IMR-90 (cell line): ENCODE data around the gene GALNT12. TPM values are rescaled to one million over a fixed set of nuclear protein-coding genes. Genes with fewer than 3 reads are reported as not detected.

ENCODE experiments used
- ATAC-seq: fragments of 200-7000 bp; cut with Tn5 transposase; 2 replicates; pipeline ENCODE4 v1.9.1; 2020; ENCODE audit warnings: low read depth, mild to moderate bottlenecking, moderate library complexity
- BruUV-seq: library from RNA; stranded (reverse); fragments of 400-500 nt; replicated peaks from 2 replicates; lab custom pipeline; 2021; lab: Mats Ljungman, UMichigan
- CTCF ChIA-PET: fragments of 300-600 bp; formaldehyde crosslinking; extraction: SDS; loops from one replicate; lab custom pipeline; 2021; ENCODE audit warnings: antibody characterized with exemption; lab: Yijun Ruan, JAX
- POLR2A ChIA-PET: fragments of 300-600 bp; sonication (Branson Sonifier 250); formaldehyde crosslinking; loops from one replicate; lab custom pipeline; 2022; ENCODE audit warnings: antibody characterized with exemption; ENCODE audit not compliant: unreplicated experiment; lab: Charles Lee
- DNase-seq: peaks from one replicate; pipeline ENCODE4 v3.0.0; 2013
- H2AFZ ChIP-seq: replicated peaks from 2 replicates; pipeline ENCODE3; 2013; ENCODE audit warnings: low read length, mild to moderate bottlenecking; ENCODE audit not compliant: poor library complexity
- H2AK5ac ChIP-seq: 2 replicates; pipeline ENCODE4 v1.6.1; 2013; ENCODE audit warnings: low read depth, low read length, inconsistent platforms
- H2AK9ac ChIP-seq: replicated peaks from 2 replicates; pipeline ENCODE3; 2013; ENCODE audit warnings: mild to moderate bottlenecking, low read depth, low read length, moderate library complexity; ENCODE audit not compliant: poor library complexity
- H2BK120ac ChIP-seq: 2 replicates; pipeline ENCODE4 v1.6.1; 2013; ENCODE audit warnings: low read depth, low read length, inconsistent platforms
- H2BK15ac ChIP-seq: 3 replicates; pipeline ENCODE4 v1.6.1; 2013; ENCODE audit warnings: low read depth, low read length, inconsistent platforms
- H2BK20ac ChIP-seq: 2 replicates; pipeline ENCODE4 v1.6.1; 2013; ENCODE audit warnings: low read depth, mild to moderate bottlenecking, inconsistent platforms, low read length, moderate library complexity
- H2BK5ac ChIP-seq: 2 replicates; pipeline ENCODE4 v1.6.1; 2013; ENCODE audit warnings: mild to moderate bottlenecking, low read depth, low read length, inconsistent platforms; ENCODE audit not compliant: poor library complexity, severe bottlenecking
- H3K14ac ChIP-seq: replicated peaks from 2 replicates; pipeline ENCODE4 v1.6.1; 2013; ENCODE audit warnings: low read depth, low read length, inconsistent platforms
- H3K18ac ChIP-seq: 2 replicates; pipeline ENCODE4 v1.6.1; 2013; ENCODE audit warnings: low read depth, low read length, control low read depth
- H3K23ac ChIP-seq: 2 replicates; pipeline ENCODE4 v1.6.1; 2013; ENCODE audit warnings: low read depth, low read length, inconsistent platforms
- H3K27ac ChIP-seq: 2 replicates; pipeline ENCODE4 v1.5.1; 2013; ENCODE audit warnings: mild to moderate bottlenecking, control low read depth, low read length; ENCODE audit not compliant: insufficient read depth
- H3K27me3 ChIP-seq: 2 replicates; pipeline ENCODE4 v1.6.1; 2013; ENCODE audit warnings: low read length; ENCODE audit not compliant: control insufficient read depth, insufficient read depth
- H3K36me3 ChIP-seq: 2 replicates; pipeline ENCODE4 v1.6.1; 2013; ENCODE audit warnings: low read length, mixed read lengths; ENCODE audit not compliant: control insufficient read depth, insufficient read depth
- H3K4ac ChIP-seq: 2 replicates; pipeline ENCODE4 v1.6.1; 2013; ENCODE audit warnings: low read depth, low read length, inconsistent platforms
- H3K4me1 ChIP-seq: 2 replicates; pipeline ENCODE4 v1.6.1; 2013; ENCODE audit warnings: low read length, mixed read lengths; ENCODE audit not compliant: control insufficient read depth, insufficient read depth
- H3K4me2 ChIP-seq: 2 replicates; pipeline ENCODE4 v1.6.1; 2013; ENCODE audit warnings: low read depth, mild to moderate bottlenecking, control low read depth, low read length, moderate library complexity
- H3K4me3 ChIP-seq: 2 replicates; pipeline ENCODE4 v1.5.1; 2013; ENCODE audit warnings: low read depth, mild to moderate bottlenecking, control low read depth, low read length, moderate library complexity; ENCODE audit not compliant: insufficient read depth
- H3K56ac ChIP-seq: 2 replicates; pipeline ENCODE4 v1.6.1; 2013; ENCODE audit warnings: low read length, inconsistent platforms; ENCODE audit not compliant: insufficient read depth; ENCODE audit errors: extremely low read depth
- H3K79me1 ChIP-seq, 2 experiments: 2 replicates each; pipeline ENCODE4 v1.6.1; 2013; ENCODE audit warnings: low read length in 2 of 2, inconsistent platforms in 1 of 2, low read depth in 1 of 2
- H3K9ac ChIP-seq: 2 replicates; pipeline ENCODE4 v1.6.1; 2013; ENCODE audit warnings: low read depth, low read length, control low read depth
- H3K9me1 ChIP-seq: 2 replicates; pipeline ENCODE4 v1.6.1; 2013; ENCODE audit warnings: low read length, inconsistent platforms; ENCODE audit not compliant: insufficient read depth
- H3K9me3 ChIP-seq: 2 replicates; pipeline ENCODE4 v1.6.1; 2013; ENCODE audit warnings: low read length; ENCODE audit not compliant: control insufficient read depth, insufficient read depth
- H4K20me1 ChIP-seq: 2 replicates; pipeline ENCODE4 v1.6.1; 2013; ENCODE audit warnings: low read length, inconsistent platforms; ENCODE audit not compliant: insufficient read depth
- H4K5ac ChIP-seq: 2 replicates; pipeline ENCODE4 v1.6.1; 2013; ENCODE audit warnings: mild to moderate bottlenecking, low read depth, low read length, control low read depth
- H4K8ac ChIP-seq, 2 experiments: 2 replicates each; pipeline ENCODE4 v1.6.1; 2013; ENCODE audit warnings: low read depth in 2 of 2, low read length in 2 of 2, control low read depth in 1 of 2, inconsistent platforms in 1 of 2
- H4K91ac ChIP-seq: 2 replicates; pipeline ENCODE4 v1.6.1; 2013; ENCODE audit warnings: low read depth, low read length, inconsistent platforms; ENCODE audit not compliant: insufficient read depth
- BHLHE40 ChIP-seq: fragments of 150-350 bp; IDR thresholded peaks from 2 replicates; pipeline ENCODE4 v1.6.1; 2016; ENCODE audit warnings: mild to moderate bottlenecking, low read depth, low read length
- CTCF ChIP-seq: conservative IDR thresholded peaks from 2 replicates; pipeline ENCODE4 v1.5.1; 2012; ENCODE audit warnings: mild to moderate bottlenecking, low read depth, low read length, improper control_type of control experiment
- FOS ChIP-seq: fragments of 150-350 bp; IDR thresholded peaks from 2 replicates; pipeline ENCODE4 v1.6.1; 2016; ENCODE audit warnings: low read depth, low read length
- MAFK ChIP-seq: IDR thresholded peaks from 2 replicates; pipeline ENCODE4 v1.6.1; 2012; ENCODE audit warnings: low read depth, low read length, improper control_type of control experiment
- MAZ ChIP-seq: IDR thresholded peaks from 2 replicates; pipeline ENCODE4 v1.6.1; 2012; ENCODE audit warnings: low read depth, mild to moderate bottlenecking, low read length, improper control_type of control experiment, moderate library complexity, borderline replicate concordance
- MXI1 ChIP-seq: IDR thresholded peaks from 2 replicates; pipeline ENCODE4 v1.6.1; 2012; ENCODE audit warnings: low read depth, mild to moderate bottlenecking, low read length, moderate library complexity, borderline replicate concordance
- NFE2L2 ChIP-seq: fragments of 150-350 bp; IDR thresholded peaks from 2 replicates; pipeline ENCODE4 v1.6.1; 2016; ENCODE audit warnings: low read depth, mild to moderate bottlenecking, low read length
- POLR2A ChIP-seq: IDR thresholded peaks from 2 replicates; pipeline ENCODE4 v1.6.1; 2012; ENCODE audit warnings: mild to moderate bottlenecking, low read depth, low read length
- RCOR1 ChIP-seq: IDR thresholded peaks from 2 replicates; pipeline ENCODE4 v1.6.1; 2012; ENCODE audit warnings: mild to moderate bottlenecking, low read length, improper control_type of control experiment; ENCODE audit not compliant: insufficient replicate concordance
- RFX5 ChIP-seq: IDR thresholded peaks from 2 replicates; pipeline ENCODE4 v1.8.0; 2012; ENCODE audit warnings: low read depth, mild to moderate bottlenecking, low read length, moderate library complexity
- SMC3 ChIP-seq: fragments of 150-350 bp; IDR thresholded peaks from 2 replicates; pipeline ENCODE4 v1.6.1; 2016; ENCODE audit warnings: low read depth, mild to moderate bottlenecking, antibody characterized with exemption, low read length, moderate library complexity
- USF2 ChIP-seq: fragments of 150-350 bp; IDR thresholded peaks from 2 replicates; pipeline ENCODE4 v1.6.1; 2017; ENCODE audit warnings: mild to moderate bottlenecking, antibody characterized with exemption, low read length, low read depth
- WGBS, 2 experiments: methylation state at CpG; one replicate each; pipeline versions ENCODE4 v1.1.5 to v1.1.7; 2013; ENCODE audit warnings: missing lambda C conversion rate in 2 of 2; ENCODE audit not compliant: insufficient read length in 1 of 2; ENCODE audit errors: extremely low coverage in 2 of 2; 5-methylcytosine and 5-hydroxymethylcytosine counted together
- dilution Hi-C: fragments of 300-500 bp; cut with HindIII; formaldehyde crosslinking; loops from one replicate; pipeline ENCODE4 v1.14.3; 2018; ENCODE audit warnings: low sequenced_read_pairs; ENCODE audit not compliant: unreplicated experiment
- in situ Hi-C: fragments of 300-500 bp; cut with MboI; formaldehyde crosslinking; loops from 3 replicates; pipeline ENCODE4 v1.14.3; 2019; ENCODE audit warnings: low sequenced_read_pairs, inconsistent platforms, mixed read lengths
- intact Hi-C: fragments of 100-400 bp; cut with micrococcal nuclease; formaldehyde crosslinking; loops from 2 replicates; pipeline ENCODE4 v1.10.0; 2022
- polyA plus RNA-seq, 3 experiments: library from polyadenylated mRNA; depleted of rRNA; stranded (reverse); fragments of >200 nt; gene quantifications; 2 replicates each; pipeline ENCODE4 v1.2.3, GENCODE V29; 2012; ENCODE audit warnings: low replicate concordance in 1 of 3
- total RNA-seq: library from RNA; depleted of rRNA; stranded (reverse); fragments of >200 nt; gene quantifications from 2 replicates; pipeline ENCODE4 v1.2.3, GENCODE V29; 2012

Gene GALNT12
- total and polyA plus RNA-seq, 2 of the 4 experiments (the other 2 are of a cell fraction) = 2.3 to 2.5 TPM

- no peak overlapping the region for H2BK20ac ChIP-seq
- H3K9me3 ChIP-seq = no peaks in the 10 kb centered on the region
- no peak overlapping the region for H2BK15ac ChIP-seq
- no peak overlapping the region for H3K4me2 ChIP-seq
- TF ChIP-seq BHLHE40 (no peak), USF2 (no peak), POLR2A (no peak), RCOR1 (no peak), CTCF (no peak), SMC3 (no peak), MAZ (no peak), FOS (no peak), RFX5 (no peak), NFE2L2 (no peak), MXI1 (no peak), MAFK (no peak)
- no peak overlapping the region for H2AFZ ChIP-seq
- intact Hi-C loops = no loop called here
- no peaks in the 10 kb centered on the region for H3K27me3 ChIP-seq
- CTCF ChIA-PET = no interaction called here
- H2AK9ac ChIP-seq = no peak overlapping the region
- H3K9me1 ChIP-seq = peaks cover 6% of the 10 kb centered on the region
- no CpG with 5 or more reads among the region's 1 CpG for WGBS, 2 experiments
- no TSS peak for BruUV-seq
- DNase-seq = no peak
- no peak overlapping the region for H2BK5ac ChIP-seq
- POLR2A ChIA-PET = no interaction called here
- no peaks in the 10 kb centered on the region for H3K36me3 ChIP-seq
- H3K27ac ChIP-seq = no peak overlapping the region
- H3K56ac ChIP-seq = no peak overlapping the region
- no peak overlapping the region for H3K23ac ChIP-seq
- in situ Hi-C loops = loop anchor here (5.0 to 25.0 kb wide), 3 partner anchors 142 to 982 kb away; no protein-coding TSS in a partner anchor
- no peak overlapping the region for H3K4me3 ChIP-seq
- no peak overlapping the region for H2BK120ac ChIP-seq
- H3K4ac ChIP-seq = no peak overlapping the region
- no peak overlapping the region for H4K5ac ChIP-seq
- dilution Hi-C loops = no loop called here
- no peaks in the 10 kb centered on the region for H3K79me1 ChIP-seq
- H2AK5ac ChIP-seq = no peak overlapping the region
- no peaks in the 10 kb centered on the region for H4K20me1 ChIP-seq
- no peak overlapping the region for H4K91ac ChIP-seq
- no peak overlapping the region for H3K18ac ChIP-seq
- no peak for ATAC-seq
- no peak overlapping the region for H3K14ac ChIP-seq
- H3K4me1 ChIP-seq = peaks cover 8% of the 10 kb centered on the region
- H3K9ac ChIP-seq = no peak overlapping the region
- H4K8ac ChIP-seq = no peak overlapping the region
These were observed 48.1 kb downstream of the GALNT12 start for GRCh38 chr9:98855592-98855991.
